K562 (cell line): ENCODE data around the gene DCAF10. TPM values are rescaled to one million over a fixed set of nuclear protein-coding genes. Genes with fewer than 3 reads are reported as not detected.

Experiments
- CHD1 ChIP-seq: fragments of 200-600 bp; sonication (generic); IDR thresholded peaks from one replicate; pipeline ENCODE4 v1.6.1; 2012; ENCODE audit warnings: mild to moderate bottlenecking, moderate library complexity, low read length, inconsistent platforms
- CREM ChIP-seq: IDR thresholded peaks from 2 replicates; pipeline ENCODE4 v1.6.1; 2014; ENCODE audit warnings: antibody characterized with exemption, low read depth
- DIDO1 ChIP-seq: fragments of 450-650 bp; IDR thresholded peaks from 2 replicates; pipeline ENCODE4 v1.6.1; 2016; ENCODE audit warnings: low read depth, missing biosample characterization, missing genetic modification characterization
- GMEB1 ChIP-seq: fragments of 250-450 bp; sonication (Bioruptor Pico); IDR thresholded peaks from 2 replicates; pipeline ENCODE4 v1.4.0; 2020; ENCODE audit warnings: mild to moderate bottlenecking
- HDAC8 ChIP-seq: fragments of 450-650 bp; IDR thresholded peaks from 2 replicates; pipeline ENCODE4 v1.6.1; 2016; ENCODE audit warnings: mild to moderate bottlenecking, missing genetic modification characterization, moderate library complexity, missing compliant biosample characterization
- KDM5B ChIP-seq: fragments of 200-600 bp; sonication (generic); IDR thresholded peaks from 2 replicates; pipeline ENCODE4 v1.6.1; 2012; ENCODE audit warnings: low read depth, mild to moderate bottlenecking, moderate library complexity, low read length, control low read depth, inconsistent platforms; ENCODE audit not compliant: insufficient replicate concordance
- L3MBTL2 ChIP-seq: fragments of 450-650 bp; IDR thresholded peaks from 2 replicates; pipeline ENCODE4 v1.6.1; 2016; ENCODE audit warnings: mild to moderate bottlenecking, moderate library complexity
- NCOA1 ChIP-seq: fragments of 450-650 bp; IDR thresholded peaks from 2 replicates; pipeline ENCODE4 v1.6.1; 2016; ENCODE audit warnings: low read depth
- NRF1 ChIP-seq, 2 experiments: fragments of 450-650 bp; IDR thresholded peaks in 1 of 2; conservative IDR thresholded peaks in 1 of 2; 2 replicates each; pipeline ENCODE4 v1.6.1; 2014; ENCODE audit warnings: mild to moderate bottlenecking in 2 of 2
- POLR2A ChIP-seq: fragments of 450-650 bp; conservative IDR thresholded peaks from 2 replicates; pipeline ENCODE4 v1.6.1; 2016
- RNF2 ChIP-seq: sonication (generic); IDR thresholded peaks from 2 replicates; pipeline ENCODE4 v1.6.1; 2016
- STAT6 ChIP-seq: sonication (generic); formaldehyde crosslinking; IDR thresholded peaks from 2 replicates; pipeline ENCODE4 v1.8.1; 2023; ENCODE audit warnings: mild to moderate bottlenecking, missing genetic modification reagents
- TBP ChIP-seq: optimal IDR thresholded peaks from 2 replicates; pipeline ENCODE3; 2011; ENCODE audit warnings: low read depth, low read length, improper control_type of control experiment
- ZNF232 ChIP-seq: sonication (generic); formaldehyde crosslinking; IDR thresholded peaks from 2 replicates; pipeline ENCODE4 v1.8.0; 2022; ENCODE audit warnings: mild to moderate bottlenecking, missing genetic modification reagents
- ZNF561 ChIP-seq: fragments of 450-650 bp; formaldehyde crosslinking; conservative IDR thresholded peaks from 2 replicates; pipeline ENCODE4 v1.4.0; 2020; ENCODE audit warnings: mild to moderate bottlenecking, moderate library complexity
- ZNF830 ChIP-seq: fragments of 250-450 bp; sonication (Bioruptor Pico); IDR thresholded peaks from 2 replicates; pipeline ENCODE4 v1.5.0; 2021; ENCODE audit warnings: mild to moderate bottlenecking
- polyA plus RNA-seq, 8 experiments: library from polyadenylated mRNA; depleted of rRNA in 4 of 8; stranded (reverse) in 5 of 8; unstranded in 3 of 8; fragments of >200 nt; fragmentation: Nextera tagmentation in 2 of 8; fragmentation: Illumina TruSeq in 1 of 8; extraction: Ambion mirVana in 2 of 8; extraction: Trizol in 1 of 8; gene quantifications; 2 replicates each; pipeline versions ENCODE4 v1.2.1 to v1.2.3, GENCODE V29; 2011 to 2014; ENCODE audit warnings: inconsistent platforms in 1 of 8, missing spikeins in 1 of 8
- total RNA-seq, 7 experiments: library from RNA; depleted of rRNA in 6 of 7; stranded (reverse); fragments of >200 nt in 6 of 7; fragmentation: Illumina TruSeq in 2 of 7; extraction: Trizol in 2 of 7; gene quantifications; 2 replicates each; pipeline versions ENCODE4 v1.2.1 to v1.2.3, GENCODE V29; 2011 to 2021; ENCODE audit warnings: low replicate concordance in 1 of 7

The DCAF10 gene
- total and polyA plus RNA-seq, 9 of the 15 experiments (the other 6 are each of a cell fraction or from before 2014, with no cell fraction given): 6.8 to 40.1 (median 16.9) TPM

GRCh38 chr9:37784616-37785483 lies 15.7 kb upstream of the DCAF10 start, which contains the start of gene EXOSC3 (continued):
- TF ChIP-seq HDAC8 (tag) (peak; percentile 76; the same call in 1 of the 2 replicates), NRF1 (conservative IDR thresholded peaks at IDR 0.05 in 1 of 2, IDR thresholded peaks at IDR 0.05 in 1 of 2) (peak; percentile 70 to 77), ZNF232 (CRISPR knock-in tag) (peak; percentile 77), POLR2A (peak; percentile 98), KDM5B (peak; percentile 96), RNF2 (peak; percentile 59; the same call in 1 of the 2 replicates), GMEB1 (CRISPR knock-in tag) (peak; percentile 10; the same call in 1 of the 2 replicates), CREM (peak; percentile 76; the same call in 1 of the 2 replicates), CHD1 (peak; percentile 57), TBP (peak; percentile 92), L3MBTL2 (peak; percentile 71), STAT6 (CRISPR knock-in tag) (peak; percentile 99; the same call in 1 of the 2 replicates), ZNF830 (CRISPR knock-in tag) (no peak), NCOA1 (peak; percentile 94), DIDO1 (tag) (peak; percentile 88; the same call in 1 of the 2 replicates), ZNF561 (CRISPR knock-in tag) (no peak)
